ENCODE data around the gene FBXL2.

FBXL2 gene

DNA sequence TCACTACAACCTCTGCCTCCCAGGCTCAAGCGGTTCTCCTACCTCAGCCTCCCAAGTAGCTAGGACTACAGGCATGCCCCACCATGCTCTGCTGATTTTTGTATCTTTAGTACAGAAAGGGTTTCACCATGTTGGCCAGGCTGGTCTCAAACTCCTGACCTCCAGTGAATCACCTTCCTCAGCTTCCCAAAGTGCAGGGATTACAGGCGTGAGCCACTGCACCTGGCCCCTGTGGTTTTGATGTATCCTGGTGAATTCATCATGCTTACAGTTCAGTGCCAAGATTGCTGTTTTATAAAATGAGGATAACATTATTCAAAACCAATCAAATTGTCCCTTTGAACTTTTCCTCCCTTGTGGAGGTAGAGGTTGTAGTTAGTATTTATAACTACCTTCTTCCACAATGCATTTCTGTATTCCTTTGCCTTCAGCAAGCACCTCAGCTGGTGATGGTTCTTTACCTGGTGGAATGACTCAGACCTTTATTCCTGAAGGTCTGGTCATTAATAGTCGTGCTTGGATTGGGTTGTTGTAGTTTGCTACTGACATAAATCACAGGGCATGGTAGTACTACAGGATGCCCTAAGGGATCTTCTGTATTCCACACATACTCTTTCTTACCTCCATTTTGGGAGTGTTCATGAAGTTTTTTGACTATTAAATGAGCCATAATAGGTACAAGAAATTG, 86.0 kb downstream of the FBXL2 start:
- no peak overlapping the region for H3K4me3 ChIP-seq (ENCODE audit: low read length)
- peak; percentile 63 for DNase-seq (ENCODE audit: low read depth)
- TF ChIP-seq, protein P1, sequence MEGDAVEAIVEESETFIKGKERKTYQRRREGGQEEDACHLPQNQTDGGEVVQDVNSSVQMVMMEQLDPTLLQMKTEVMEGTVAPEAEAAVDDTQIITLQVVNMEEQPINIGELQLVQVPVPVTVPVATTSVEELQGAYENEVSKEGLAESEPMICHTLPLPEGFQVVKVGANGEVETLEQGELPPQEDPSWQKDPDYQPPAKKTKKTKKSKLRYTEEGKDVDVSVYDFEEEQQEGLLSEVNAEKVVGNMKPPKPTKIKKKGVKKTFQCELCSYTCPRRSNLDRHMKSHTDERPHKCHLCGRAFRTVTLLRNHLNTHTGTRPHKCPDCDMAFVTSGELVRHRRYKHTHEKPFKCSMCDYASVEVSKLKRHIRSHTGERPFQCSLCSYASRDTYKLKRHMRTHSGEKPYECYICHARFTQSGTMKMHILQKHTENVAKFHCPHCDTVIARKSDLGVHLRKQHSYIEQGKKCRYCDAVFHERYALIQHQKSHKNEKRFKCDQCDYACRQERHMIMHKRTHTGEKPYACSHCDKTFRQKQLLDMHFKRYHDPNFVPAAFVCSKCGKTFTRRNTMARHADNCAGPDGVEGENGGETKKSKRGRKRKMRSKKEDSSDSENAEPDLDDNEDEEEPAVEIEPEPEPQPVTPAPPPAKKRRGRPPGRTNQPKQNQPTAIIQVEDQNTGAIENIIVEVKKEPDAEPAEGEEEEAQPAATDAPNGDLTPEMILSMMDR (IDR thresholded peaks at IDR 0.05; ENCODE audit: insufficient read depth, low read depth, low read length, missing control alignments): no peak

GRCh38 chr3:33364060-33364459, 86.8 kb downstream of the FBXL2 start:
- TF ChIP-seq, protein P1 (IDR thresholded peaks at IDR 0.05; ENCODE audit: insufficient read depth, low read depth, low read length, missing control alignments): no peak

DNA sequence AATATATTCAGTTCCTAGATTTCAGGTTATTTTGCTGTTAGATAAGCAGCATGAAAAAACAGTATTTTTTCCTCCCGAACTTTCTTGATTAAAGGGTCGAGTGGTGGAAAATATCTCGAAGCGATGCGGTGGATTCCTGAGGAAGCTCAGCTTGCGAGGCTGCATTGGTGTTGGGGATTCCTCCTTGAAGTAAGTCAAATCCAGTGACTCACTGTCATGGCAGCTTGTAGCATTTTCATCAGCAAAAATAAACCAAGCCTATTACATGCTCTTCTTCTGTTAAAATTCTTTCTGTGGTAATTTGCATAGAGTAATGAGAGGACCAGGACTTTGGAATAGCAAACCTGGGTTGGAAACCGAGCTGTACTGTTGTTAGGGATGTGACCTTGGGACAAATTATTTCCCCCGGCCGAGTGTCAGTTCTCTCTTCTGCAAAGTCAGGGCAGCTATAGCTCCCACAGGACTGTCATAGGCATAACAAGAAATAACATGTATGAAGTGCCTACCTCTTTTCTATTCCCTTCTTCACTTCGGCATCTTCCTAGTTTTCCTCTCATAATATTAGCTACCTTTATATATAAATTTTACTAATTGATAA, 87.4 kb downstream of the FBXL2 start:
- no peak for DNase-seq (ENCODE audit: low read depth)
- TF ChIP-seq, protein P1 (IDR thresholded peaks at IDR 0.05; ENCODE audit: insufficient read depth, low read depth, low read length, missing control alignments): no peak

More at GRCh38 chr3:33364060-33364459, 86.8 kb downstream of the FBXL2 start:
- H3K4me3 ChIP-seq (ENCODE audit: low read length): no peak overlapping the region
- DNase-seq (ENCODE audit: low read depth): no peak

DNA sequence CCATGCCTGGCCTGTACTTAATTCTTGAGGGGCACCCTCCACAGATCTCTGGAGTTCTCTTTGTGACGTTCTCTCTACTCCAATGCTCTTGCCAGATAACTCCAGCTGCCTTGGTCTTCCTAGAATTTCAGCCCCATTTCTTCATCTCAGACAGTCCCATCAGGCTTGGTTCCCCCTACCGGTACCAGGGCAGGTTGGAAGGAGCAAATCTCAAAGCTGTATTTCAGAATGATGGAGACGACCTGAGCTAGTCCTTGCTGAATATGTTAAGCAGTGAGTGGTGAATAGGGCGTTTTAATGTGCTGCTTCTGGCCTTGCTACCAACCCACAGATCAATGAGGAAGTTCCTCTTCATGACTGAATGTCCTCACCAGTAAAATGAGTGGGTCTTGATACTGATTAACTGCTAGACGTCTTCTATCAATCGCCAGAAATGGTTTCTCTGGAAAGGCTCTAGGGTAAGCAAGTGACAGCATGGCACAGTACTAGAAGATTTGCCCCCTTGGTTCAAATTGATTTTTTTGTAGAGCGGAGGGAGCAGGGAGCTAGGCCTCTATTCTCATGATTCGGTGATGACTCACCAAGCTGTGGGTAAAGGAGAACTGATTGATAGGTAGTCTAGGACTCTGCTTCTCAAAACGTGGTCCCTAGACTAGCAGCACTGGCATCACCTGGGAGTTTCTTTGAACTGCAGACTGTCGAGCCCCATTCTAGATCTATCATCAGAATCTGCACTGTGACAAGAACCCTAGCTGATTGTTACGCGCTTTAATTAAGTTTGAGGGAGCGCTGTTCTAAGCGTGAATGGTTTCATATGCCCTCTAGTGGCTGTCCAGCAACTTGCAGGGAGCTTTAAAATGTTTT, 95.2 kb downstream of the FBXL2 start:
- peak; percentile 77 for DNase-seq (ENCODE audit: low read depth)
- no peak overlapping the region for H3K4me3 ChIP-seq (ENCODE audit: low read length)
- TF ChIP-seq, protein P1 (IDR thresholded peaks at IDR 0.05; ENCODE audit: insufficient read depth, low read depth, low read length, missing control alignments): peak; percentile 95

More for the DNA sequence above, 87.4 kb downstream of the FBXL2 start:
- no peak overlapping the region for H3K4me3 ChIP-seq (ENCODE audit: low read length)

DNA sequence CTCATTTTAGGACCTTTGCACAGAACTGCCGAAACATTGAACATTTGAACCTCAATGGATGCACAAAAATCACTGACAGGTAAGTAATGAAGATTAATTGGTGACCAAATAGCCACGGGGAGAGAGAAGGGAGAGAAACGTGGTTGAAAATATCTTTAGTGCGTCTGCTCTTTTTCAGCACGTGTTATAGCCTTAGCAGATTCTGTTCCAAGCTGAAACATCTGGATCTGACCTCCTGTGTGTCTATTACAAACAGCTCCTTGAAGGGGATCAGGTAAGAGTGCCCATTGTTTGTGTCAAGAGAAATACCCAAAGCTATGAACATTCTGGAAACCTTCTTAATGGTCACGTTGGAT, 95.8 kb downstream of the FBXL2 start:
- H3K4me3 ChIP-seq (ENCODE audit: low read length): no peak overlapping the region
- DNase-seq (ENCODE audit: low read depth): no peak
- TF ChIP-seq, protein P1 (IDR thresholded peaks at IDR 0.05; ENCODE audit: insufficient read depth, low read depth, low read length, missing control alignments): no peak

DNA sequence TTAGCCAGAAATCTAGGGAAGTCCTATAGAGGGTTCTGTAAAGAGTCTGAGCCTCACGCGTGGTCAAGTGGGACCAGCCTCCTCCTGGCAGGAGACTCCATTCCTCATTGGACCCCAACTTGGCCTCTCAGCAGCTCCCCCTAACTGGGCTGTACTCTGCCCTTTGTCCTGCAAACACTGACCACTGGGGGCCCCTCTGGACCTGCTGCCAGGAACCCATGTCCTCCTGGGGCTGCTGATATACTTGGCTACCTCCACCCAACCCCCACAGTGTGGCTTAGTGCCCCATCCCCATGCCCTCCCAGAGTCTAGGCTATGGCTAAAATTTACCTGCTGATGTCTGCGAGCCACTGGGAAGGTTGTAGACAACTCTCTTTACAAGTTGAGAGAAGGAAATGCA, 100.2 kb downstream of the FBXL2 start:
- no peak for DNase-seq (ENCODE audit: low read depth)
- H3K4me3 ChIP-seq (ENCODE audit: low read length): no peak overlapping the region
- TF ChIP-seq, protein P1 (IDR thresholded peaks at IDR 0.05; ENCODE audit: insufficient read depth, low read depth, low read length, missing control alignments): no peak

All from epithelial cell of esophagus (primary cell).